WERI-Rb-1 (cell line): ENCODE results near the gene GNG7.
"Not testable (repeated sequence)": the region's sequence is repeated elsewhere in the genome, so short reads cannot be mapped to it uniquely, and the experiment has no call there.

Experiments used
- DNase-seq: peaks from one replicate; pipeline ENCODE4 v3.0.0-alpha.2; 2020
- H3K27ac ChIP-seq: fragments of 250-450 bp; sonication (Bioruptor Pico); 2 replicates; pipeline ENCODE4 v1.5.1; 2020; ENCODE audit warnings: mild to moderate bottlenecking, moderate library complexity
- H3K27me3 ChIP-seq: fragments of 250-450 bp; sonication (Bioruptor Pico); 2 replicates; pipeline ENCODE4 v1.5.1; 2021; ENCODE audit warnings: mild to moderate bottlenecking, low read depth, moderate library complexity; ENCODE audit not compliant: insufficient read depth, severe bottlenecking
- H3K36me3 ChIP-seq: fragments of 250-450 bp; sonication (Bioruptor Pico); 2 replicates; pipeline ENCODE4 v1.5.1; 2020; ENCODE audit warnings: mild to moderate bottlenecking, moderate library complexity
- H3K4me3 ChIP-seq: 2 replicates; pipeline ENCODE4 v1.5.1; 2011; ENCODE audit warnings: low read depth, mild to moderate bottlenecking, control low read depth, low read length
- H3K9me3 ChIP-seq: fragments of 250-450 bp; sonication (Bioruptor Pico); 2 replicates; pipeline ENCODE4 v1.5.1; 2021; ENCODE audit warnings: mild to moderate bottlenecking, moderate library complexity; ENCODE audit not compliant: severe bottlenecking
- CTCF ChIP-seq: IDR thresholded peaks from 2 replicates; pipeline ENCODE4 v1.5.1; 2011; ENCODE audit warnings: low read depth, mild to moderate bottlenecking, control low read depth, inconsistent platforms, low read length

GNG7 gene

GRCh38 chr19:2716722-2717637 is 14.5 kb upstream of the GNG7 start:
- Histone ChIP-seq H3K9me3 (peaks cover 8% of the 10 kb centered on the region), H3K27me3 (no peaks in the 10 kb centered on the region), H3K36me3 (peaks cover 7% of the 10 kb centered on the region), H3K4me3 (no peak overlapping the region), H3K27ac (no peak overlapping the region)
- TF ChIP-seq CTCF = no peak
- no peak for DNase-seq

DNA sequence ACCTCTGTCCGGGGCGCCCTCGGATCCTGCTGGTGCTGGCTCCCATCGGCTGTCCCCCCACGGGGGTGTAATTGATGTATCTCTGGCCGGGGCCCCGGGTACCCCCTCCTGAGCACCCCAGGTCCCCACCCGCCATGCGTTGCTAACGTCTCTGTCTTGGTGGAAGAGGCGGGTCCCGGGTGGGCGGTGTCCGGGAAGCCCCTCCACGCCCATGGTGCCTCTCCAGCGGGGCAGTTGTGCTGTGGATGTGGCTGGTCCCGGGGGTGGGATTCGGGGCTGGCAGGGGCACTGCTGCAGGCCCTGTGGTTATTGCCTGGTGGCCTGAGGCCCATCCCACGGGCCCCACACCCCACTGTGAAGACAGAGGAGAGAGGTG is 13.8 kb upstream of the GNG7 start:
- TF ChIP-seq CTCF = no peak
- DNase-seq = no peak
- H3K36me3 ChIP-seq = peaks cover 7% of the 10 kb centered on the region
- no peak overlapping the region for H3K4me3 ChIP-seq
- H3K27me3 ChIP-seq = no peaks in the 10 kb centered on the region
- H3K9me3 ChIP-seq = peaks cover 8% of the 10 kb centered on the region
- no peak overlapping the region for H3K27ac ChIP-seq

DNA sequence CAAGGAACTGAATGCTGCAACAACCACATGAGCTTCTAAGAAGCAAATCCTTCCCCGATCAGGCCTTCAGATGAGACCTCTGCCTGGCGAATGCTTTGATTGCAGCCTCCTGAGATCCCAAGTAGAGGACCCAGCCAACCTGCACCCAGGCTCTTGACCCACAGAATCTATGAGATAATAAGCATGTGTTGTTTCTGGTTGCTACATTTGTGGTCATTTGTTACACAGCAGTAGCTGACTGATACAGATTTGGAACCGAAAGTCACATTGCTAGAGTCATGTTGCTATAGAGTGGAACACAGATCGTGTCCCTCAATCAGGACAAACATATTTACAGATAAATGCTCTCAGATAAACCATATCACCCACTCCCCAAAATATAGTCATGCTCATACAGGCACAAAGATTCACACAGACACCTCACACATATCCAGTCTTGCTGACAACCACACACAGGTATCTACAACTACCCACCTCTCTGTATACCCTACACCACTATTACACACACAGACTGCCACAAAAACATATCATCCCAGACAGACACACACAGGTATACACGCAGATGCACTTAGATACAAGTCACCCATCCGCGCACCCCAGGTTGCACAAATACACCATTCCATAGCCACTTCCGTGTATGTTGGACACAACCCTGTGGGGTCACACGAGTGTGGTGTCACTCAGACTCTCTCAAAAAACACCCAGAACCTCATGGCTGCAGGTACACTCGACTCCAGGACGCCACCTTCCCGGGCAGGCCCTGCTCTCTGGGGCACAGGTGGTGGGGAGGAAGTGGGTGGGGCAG is 13.2 kb upstream of the GNG7 start:
- TF ChIP-seq CTCF = no peak
- Histone ChIP-seq H3K4me3 (no peak overlapping the region), H3K9me3 (peaks cover 8% of the 10 kb centered on the region), H3K36me3 (peaks cover 7% of the 10 kb centered on the region), H3K27ac (no peak overlapping the region), H3K27me3 (no peaks in the 10 kb centered on the region)
- DNase-seq = no peak

GRCh38 chr19:2714531-2715269 is 12.2 kb upstream of the GNG7 start:
- peaks cover 8% of the 10 kb centered on the region for H3K9me3 ChIP-seq
- TF ChIP-seq CTCF = no peak
- no peak for DNase-seq
- H3K36me3 ChIP-seq = peaks cover 7% of the 10 kb centered on the region
- no peak overlapping the region for H3K4me3 ChIP-seq
- H3K27ac ChIP-seq = no peak overlapping the region
- H3K27me3 ChIP-seq = no peaks in the 10 kb centered on the region

DNA sequence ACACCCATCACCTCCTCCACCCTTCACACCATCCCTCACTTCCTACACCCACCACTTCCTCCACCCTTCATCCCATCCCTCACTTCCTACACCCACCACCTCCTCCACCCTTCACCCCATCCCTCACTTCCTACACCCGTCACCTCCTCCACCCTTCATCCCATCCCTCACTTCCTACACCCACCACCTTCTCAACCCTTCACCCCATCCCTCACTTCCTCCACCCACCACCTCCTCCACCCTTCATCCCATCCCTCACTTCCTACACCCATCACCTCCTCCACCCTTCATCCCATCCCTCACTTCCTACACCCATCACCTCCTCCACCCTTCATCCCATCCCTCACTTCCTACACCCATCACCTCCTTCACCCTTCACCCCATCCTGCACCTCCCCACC is 11.6 kb upstream of the GNG7 start:
- not testable (repeated sequence) for H3K9me3 ChIP-seq, DNase-seq, H3K27me3 ChIP-seq, H3K27ac ChIP-seq, H3K4me3 ChIP-seq, H3K36me3 ChIP-seq

DNA sequence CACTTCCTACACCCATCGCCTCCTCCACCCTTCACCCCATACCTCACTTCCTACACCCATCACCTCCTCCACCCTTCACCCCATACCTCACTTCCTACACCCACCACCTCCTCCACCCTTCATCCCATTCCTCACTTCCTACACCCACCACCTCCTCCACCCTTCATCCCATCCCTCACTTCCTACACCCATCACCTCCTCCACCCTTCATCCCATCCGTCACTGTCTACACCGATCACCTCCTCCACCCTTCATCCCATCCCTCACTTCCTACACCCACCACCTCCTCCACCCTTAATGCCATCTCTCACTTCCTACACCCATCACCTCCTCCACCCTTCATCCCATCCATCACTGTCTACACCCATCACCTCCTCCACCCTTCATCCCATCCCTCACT is 10.7 kb upstream of the GNG7 start:
- DNase-seq, H3K27ac ChIP-seq, H3K36me3 ChIP-seq, H3K4me3 ChIP-seq, H3K27me3 ChIP-seq, H3K9me3 ChIP-seq: not testable (repeated sequence)
